ENCODE measurements around the gene FATE1.

Gene FATE1

DNA sequence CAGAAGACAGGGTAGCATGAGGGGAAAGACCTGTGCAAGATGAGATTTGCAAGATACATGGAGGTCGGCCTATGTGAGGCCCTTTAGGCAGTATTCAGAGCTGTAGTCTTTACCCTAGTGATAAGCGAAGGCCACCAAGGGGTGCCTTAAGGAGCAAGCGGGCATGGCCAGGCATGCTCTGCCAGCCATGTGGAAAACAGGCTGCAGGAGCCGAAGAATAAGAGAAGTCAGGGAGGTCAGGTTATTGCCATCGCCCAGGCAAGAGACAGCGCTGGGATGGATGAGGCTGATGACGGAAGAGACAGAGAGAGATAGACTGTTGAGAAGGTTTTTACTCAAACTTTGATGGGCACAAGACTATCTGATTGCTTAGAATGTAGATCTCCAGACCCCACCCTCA lies 7.0 kb upstream of the FATE1 start:
- DNase-seq = no peak

DNA sequence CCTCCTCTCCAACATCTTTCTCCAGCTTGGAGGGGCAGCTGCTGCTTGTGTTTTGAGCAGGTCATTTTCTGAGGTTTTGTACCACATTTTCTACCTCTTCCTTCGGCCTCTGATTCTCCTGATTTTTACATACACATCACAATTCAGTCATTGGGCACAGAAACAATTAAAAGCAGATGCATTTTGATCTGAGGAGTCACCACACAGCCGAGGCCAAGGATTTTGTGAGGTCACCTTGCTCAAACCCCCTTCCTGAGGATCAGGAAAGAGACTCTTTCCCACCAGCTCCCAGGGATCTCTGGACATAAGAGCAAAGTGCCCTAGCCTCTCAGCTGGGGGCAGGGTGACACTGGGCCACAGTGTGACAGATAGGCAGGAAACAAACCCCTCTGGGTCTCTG lies 5.4 kb upstream of the FATE1 start:
- no peak for DNase-seq

DNA sequence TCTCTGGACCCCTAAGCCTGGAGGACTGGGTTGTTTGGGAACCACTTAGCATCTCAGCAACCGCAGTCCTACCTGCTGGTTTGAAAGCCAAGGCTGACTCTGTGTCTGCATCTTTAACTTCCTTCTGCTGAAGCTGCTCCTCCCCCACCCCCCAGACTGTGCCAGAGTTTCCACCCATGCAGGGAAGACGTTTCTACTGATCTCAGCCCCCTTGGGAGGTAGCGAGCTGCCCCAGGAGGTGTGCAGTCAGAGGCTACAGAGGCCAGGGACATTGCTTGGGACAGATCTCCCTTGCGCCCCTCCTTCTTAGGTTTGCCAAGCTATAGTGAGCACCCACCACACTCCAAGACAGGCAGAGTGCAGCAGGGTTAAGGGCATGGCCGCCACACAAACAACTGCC lies 4.7 kb upstream of the FATE1 start:
- DNase-seq = no peak

DNA sequence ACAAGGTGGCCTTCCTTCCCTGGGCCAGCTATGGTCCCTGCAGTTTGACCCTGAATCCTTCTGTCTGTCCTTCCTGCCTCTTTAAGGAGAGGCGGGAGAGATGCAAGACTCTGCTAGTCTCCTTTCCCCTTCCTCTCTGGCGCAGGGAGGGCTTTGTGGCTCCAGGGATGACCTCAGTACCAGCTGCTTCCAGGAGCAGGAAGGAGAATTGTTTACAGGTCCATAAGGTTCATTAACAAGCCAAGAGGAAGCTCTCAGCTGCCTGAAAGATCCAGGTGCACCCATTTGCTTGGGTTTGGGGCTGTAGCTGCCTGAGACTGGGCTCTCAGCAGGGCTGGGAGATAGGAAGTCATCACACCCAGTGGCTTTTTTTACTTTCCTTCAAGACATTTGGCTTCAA lies 4.0 kb upstream of the FATE1 start:
- DNase-seq = no peak

DNA sequence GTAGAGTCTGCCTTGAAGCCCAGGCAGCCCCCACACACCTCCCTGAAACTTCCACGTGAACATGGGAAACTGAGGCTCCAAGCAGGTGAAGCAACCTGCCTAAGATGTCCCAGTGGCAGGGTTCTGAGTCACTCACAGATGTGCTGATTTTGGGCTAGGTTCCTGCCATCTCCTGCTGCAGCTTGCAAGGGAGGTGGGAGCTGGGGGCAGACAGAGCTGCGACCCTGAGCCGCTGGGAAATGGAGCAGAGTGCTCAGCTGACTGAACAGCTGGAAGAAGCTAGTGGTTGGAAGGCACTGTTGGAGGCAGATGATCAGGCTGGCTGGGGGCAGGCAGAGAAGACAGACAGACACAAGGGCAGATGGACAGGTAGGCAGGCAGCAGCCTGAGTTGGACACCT lies 3.6 kb upstream of the FATE1 start:
- DNase-seq = no peak

DNA sequence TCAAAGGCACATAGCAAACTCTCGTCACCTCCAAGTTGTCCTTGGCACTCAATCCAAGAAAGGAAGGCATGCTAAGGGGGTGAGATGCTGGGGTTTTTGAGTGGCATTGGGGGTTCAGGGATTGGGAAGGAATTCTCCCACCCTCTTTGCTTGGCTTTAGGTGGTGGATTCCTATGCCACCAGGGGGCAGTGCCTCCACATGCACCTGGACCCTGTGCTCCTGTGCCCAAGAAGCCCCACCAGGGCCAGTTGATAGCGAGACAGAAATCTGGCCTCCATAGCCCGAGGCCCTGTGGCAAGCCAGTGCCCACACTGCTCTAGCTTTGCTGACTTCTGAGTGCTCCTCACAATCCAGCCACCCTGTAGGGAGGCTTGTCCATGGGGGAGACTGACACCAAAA lies 2.0 kb upstream of the FATE1 start:
- peak; percentile 2 for DNase-seq

DNA sequence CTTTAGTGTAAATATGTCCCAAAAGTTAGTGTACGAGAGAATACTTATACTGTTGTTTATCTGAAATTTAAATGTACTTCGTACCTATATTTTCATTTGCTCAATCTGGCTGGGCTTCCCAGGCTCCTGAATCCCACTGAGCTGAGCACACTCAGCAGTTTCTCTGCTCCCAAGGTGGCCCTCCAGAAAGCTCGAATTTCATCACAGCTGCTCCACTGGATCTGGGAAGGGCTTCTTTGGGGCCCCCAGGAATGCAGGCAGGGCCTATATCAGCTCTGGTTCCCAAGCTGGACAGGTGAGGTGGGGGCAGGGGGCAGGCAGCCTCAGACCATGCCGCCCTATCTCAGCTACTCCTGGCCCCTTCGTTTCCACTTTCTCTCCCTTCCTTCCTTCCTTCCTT lies 1.5 kb upstream of the FATE1 start:
- DNase-seq = no peak

DNA sequence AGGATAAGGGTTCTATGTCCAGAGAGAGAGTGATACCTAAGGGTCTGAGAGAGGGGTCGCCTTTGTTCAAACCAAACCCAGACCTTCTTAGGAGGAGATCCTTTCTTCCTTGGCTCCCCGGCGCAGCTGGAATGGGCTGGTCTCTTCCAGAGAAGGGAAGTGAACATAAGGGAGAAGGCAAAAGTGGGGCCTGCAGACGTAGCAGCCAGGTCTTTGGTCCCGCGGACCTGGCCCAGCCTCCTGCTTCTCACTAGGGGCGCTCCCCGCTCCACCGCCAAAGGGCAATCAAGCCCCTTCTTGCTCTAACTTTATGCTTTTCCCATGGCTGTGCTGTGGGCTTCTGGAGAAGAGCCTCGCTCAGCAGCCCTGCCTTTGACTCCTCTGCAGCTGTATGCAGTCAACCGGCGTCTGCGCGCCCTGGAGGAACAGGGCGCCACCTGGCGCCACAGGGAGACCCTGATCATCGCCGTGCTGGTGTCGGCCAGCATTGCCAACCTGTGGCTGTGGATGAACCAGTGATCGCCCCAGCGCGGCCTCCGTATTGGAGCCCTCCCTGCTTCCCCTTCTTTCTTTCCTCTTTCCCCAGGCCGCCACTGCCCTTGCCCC lies 6.5 kb downstream of the FATE1 start:
- no peak for DNase-seq

DNA sequence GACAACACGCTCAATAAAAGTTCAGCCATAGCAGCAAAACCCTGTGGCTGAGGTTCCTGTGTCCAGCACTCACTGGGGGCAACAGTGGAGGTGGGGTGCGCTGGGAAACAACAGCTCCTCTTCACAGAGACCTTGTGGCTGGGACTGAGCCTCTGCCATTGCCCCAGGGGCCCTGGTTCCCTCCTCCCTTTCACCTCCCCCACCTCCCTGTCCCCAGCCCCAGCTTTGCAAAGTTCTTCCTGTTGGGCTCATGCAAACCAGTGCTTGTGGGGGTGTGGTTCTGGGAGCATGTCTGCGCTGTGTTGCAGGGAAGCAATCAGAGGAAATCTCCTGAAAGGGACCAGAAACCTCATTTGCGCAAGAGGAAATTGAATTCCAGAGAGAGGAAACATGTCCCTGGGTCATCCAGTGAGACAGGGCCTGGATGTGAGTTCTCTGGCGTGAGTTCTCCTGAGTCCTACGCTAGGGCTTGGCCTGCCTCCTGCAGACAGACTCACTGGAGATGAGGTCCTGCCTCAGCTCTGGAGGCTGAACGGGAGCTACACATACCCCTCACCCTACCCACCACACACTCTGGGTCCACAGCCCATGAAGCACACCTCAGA lies 7.4 kb downstream of the FATE1 start:
- no peak for DNase-seq

DNA sequence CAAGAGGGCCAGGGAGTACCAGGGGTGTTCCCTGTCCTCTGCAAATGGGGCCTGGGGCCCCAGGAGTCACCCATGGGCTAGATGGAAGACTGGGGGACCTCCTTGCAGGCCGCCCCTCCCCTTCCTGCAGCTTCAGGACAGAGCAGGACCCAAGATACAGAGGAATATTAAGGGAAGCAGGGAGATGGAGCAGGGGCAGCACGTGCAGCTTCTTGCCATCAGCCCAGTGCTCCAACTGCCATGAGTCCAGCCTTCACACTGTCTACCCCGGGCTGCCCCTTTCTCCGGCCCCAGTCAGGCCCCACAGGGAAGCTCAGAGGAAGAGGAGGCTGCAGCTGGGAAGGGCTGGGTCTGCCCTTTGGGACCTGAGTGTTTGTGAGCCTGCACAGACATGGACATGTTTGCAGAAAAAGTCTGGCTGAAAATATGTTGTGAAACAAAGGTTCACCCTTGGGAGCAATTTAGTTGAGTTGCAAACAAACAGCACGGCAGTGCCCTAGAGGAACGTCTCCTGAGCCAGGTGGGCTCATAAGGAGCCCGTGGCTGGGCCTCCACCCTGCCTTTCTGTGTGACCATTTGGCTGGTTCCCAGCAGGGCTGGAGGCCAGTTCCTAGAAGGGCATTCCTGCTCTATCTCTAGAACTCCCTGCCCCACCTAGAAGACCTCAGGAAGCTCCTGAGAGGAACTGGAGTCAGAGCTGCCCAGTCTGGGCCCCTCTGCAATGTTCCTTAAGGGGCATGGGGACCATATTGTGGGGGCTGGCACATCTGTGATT lies 8.9 kb downstream of the FATE1 start:
- DNase-seq = no peak

DNA sequence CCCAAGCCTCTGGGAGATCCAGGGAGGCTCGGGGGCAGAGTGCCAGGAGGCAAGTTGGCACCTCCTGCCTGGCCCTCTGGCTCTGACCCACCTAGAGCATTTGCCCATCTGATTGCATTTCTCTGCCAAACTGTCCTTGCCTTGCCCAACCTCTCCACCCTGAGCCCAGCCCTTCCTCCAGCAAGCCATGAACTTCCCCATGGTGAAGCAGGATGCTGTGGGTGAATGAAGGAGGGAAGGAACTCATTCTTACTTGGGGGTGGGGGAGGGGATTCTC lies 9.4 kb downstream of the FATE1 start:
- DNase-seq = peak; percentile 4

DNA sequence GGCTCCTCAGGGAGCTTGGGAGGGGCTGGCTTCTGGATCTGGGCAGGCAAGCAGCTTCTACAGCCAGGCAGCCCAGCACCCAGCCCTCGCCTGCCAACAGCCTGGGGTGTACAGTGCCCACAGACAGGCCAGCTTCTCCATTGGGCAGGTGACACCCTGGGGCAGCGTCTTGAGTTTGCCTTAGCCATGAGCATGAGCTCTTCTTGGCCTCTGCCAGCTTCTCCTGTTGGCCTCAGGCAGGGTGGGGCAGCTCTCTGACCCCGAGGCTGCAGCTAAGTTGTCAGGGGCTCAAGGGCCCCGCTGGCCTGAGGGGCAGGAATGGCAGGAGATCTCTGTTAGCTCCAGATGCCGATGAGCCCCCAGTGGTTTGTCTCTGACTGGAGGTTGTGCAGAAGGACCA lies 10.9 kb downstream of the FATE1 start:
- no peak for DNase-seq

DNA sequence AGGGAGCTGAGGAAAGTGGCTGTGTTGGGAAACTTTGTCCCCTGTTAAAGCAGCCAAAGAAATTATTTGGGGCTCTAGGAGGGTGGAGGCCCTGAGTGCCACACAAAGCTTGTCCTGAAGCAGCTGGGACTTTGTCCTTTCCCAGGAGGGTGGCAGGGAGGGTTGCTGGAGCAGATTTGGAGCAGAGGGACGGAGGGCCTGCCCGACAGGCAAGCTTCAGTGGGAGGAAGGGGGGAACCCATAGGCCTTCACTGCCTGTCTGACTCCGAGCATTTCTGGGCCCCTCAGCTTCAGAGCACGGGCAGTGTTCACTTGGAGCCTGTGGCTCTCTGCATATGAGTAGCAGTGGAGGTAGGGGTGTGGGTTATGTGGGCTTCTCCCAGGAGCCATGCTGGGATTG lies 11.5 kb downstream of the FATE1 start:
- no peak for DNase-seq

DNA sequence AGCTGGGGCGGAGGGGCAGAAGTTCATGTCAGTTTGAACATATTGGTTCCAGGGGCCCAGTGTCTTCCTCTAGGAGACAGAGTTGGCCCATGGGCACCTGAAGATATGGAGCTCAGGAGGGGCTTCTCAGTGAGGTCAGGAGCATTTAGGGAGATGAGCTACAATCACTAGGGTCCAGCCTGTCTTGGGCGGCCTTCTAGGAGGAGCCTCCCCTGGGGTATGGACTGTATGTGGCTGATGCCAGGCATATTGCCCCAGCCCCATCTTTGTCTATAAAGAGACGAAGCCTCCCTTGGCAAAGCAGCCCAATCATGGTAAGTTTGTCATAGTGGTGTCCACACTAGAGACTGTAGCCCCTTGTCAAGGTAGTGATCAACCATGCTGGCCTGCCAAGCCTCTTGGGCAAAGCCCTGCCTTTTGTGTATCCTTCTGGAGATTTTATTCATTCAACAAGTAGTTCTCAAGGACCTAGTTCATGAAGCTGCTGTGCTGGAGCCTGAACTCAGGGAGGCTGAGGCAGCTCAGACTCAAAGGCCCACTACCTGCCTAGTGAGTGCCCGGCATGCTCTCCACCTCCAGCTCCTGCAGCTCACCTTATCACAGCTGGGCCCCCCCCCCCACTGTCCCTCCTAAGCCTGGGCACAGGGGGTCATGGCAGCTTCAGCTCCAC lies 13.4 kb downstream of the FATE1 start:
- no peak for DNase-seq

DNA sequence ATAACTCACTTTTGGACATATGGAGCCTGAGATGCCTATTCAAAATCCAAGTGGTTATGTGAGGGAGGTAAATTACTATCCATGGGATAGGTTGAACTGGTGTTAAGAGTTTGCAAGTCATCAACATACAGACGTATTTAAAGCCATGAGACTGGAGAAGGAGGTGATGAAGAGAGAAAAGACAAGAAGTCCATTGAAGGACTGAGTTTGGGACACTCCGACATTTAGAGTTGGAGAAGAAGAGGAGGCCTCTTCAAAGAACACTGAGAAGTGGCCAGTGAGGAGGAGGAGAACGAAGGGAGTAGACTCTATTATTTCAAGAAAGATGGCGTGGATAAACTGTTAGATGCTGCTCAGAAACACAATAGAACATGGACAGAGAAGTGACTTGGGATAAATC lies 18.6 kb downstream of the FATE1 start, which contains the start of gene CNGA2:
CNGA2 (plus strand) TSS at position 301 of the 400 bp plus-strand sequence. CDS start 3,738 bp downstream, outside the sequence.
- no peak for DNase-seq

DNA sequence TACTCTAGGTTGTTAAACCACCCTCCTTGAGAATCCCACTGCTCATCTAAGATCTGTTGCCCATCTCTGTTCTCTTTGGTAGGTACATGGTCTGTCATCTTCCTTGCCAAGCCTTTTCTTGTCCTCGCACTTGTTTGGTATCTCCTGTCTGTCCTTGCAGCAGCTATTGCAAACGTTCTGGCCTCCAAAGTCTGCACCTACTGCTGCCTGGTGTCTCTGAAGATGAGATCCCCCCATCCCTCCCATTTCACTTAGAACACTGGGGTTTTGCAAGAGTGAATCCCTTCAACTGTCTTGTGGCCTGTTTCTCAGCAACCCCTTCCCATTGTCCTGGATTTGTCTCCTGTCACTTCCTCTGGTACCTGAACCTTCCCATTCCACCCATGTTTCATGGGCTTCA lies 19.4 kb downstream of the FATE1 start:
- no peak for DNase-seq

DNA sequence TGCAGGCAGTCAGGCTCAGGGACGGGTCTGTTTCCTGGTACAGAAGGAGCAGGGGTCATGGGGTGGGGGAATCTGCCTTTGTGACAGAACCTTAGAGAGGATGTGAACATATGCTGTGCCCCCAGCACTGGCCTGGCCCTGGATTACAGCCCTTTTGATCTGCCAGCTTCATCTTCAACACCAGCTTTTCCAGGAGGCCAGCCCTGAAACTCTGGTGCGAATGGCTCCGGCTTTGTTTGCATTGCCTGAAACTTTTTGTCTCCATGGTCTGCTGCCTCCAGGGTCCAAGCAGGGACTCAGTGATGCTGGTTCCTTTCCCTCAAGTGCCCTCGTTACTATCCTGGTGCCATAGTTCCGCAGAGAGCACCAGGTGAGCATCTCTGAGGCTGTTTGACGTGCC lies 20.9 kb downstream of the FATE1 start:
- DNase-seq = no peak

DNA sequence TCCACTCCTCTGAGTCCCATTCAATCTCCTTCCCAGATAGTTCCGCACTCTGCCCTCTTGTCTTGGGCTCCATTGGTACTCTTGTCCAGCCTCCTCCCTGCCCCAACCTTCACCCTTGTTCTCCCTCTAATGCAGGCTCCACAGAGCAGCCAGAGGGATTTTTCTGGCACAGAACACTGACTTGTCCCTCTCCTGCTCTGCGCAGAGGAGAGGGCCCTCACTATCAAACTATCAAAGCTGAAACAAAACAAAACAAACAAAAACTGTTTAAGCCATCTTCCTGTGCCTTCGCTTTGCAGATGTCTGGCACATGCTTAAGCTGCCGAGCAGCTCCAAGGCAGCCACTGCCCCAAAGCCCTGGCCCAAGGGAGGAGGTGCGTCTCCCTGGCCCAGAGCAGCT lies 21.7 kb downstream of the FATE1 start:
- DNase-seq = no peak

DNA sequence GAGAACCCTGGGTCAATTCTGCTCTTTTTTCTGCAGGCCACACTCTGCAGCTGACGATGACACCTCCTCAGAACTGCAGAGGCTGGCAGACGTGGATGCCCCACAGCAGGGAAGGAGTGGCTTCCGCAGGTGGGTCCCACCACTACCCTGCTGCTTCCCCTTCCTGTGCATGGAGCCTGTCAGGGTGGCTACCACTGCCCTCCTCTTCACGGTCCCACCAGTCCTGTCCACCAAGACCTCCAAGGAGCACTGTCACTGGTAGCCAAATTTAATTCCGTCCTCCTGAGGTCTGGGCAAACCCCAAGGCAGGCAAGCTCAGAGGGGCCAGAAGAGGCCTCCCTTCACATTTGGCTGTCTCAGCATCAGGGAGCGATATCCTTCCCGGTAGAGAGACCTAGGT lies 22.9 kb downstream of the FATE1 start:
- no peak for DNase-seq

DNA sequence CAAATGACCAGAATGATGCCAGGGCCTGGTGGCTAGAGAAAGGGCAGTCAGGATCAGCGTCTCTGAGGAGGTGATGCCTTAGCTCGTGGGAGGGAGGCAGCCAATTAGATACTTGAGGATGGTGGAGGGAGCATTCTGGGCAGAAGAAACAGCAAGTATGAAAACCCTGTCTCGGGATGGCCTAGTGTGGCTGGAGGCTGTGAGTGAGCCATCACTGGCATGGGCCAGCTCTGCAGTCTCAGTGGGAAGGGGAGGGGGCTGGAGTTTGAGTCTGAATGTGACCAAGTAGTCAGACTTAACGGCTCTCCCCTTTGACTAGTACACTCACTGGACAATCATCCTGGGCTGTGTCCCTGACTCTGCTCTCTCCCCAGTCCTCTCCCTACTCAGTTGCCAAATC lies 25.8 kb downstream of the FATE1 start:
- no peak for DNase-seq

DNA sequence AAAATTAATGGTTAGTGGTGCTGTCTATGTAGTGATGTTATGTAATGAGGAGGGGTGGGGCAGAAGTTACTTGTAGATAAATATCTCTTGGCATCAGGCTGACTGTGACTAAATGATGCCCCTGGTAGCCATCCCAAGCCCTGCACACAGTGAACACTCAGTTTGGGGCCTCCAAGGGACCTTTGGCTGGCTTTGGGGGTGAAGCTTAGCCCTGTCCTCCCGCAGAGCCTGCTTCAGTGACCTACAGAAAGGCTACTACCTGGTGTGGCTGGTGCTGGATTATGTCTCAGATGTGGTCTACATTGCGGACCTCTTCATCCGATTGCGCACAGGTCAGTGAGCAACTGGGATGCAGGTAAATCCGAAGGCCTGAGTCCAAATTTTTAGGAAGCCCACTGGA lies 26.5 kb downstream of the FATE1 start:
- DNase-seq = no peak

DNA sequence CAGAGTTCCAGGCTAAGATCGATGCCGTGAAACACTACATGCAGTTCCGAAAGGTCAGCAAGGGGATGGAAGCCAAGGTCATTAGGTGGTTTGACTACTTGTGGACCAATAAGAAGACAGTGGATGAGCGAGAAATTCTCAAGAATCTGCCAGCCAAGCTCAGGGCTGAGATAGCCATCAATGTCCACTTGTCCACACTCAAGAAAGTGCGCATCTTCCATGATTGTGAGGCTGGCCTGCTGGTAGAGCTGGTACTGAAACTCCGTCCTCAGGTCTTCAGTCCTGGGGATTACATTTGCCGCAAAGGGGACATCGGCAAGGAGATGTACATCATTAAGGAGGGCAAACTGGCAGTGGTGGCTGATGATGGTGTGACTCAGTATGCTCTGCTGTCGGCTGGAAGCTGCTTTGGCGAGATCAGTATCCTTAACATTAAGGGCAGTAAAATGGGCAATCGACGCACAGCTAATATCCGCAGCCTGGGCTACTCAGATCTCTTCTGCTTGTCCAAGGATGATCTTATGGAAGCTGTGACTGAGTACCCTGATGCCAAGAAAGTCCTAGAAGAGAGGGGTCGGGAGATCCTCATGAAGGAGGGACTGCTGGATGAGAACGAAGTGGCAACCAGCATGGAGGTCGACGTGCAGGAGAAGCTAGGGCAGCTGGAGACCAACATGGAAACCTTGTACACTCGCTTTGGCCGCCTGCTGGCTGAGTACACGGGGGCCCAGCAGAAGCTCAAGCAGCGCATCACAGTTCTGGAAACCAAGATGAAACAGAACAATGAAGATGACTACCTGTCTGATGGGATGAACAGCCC lies 28.0 kb downstream of the FATE1 start:
- DNase-seq = no peak

DNA sequence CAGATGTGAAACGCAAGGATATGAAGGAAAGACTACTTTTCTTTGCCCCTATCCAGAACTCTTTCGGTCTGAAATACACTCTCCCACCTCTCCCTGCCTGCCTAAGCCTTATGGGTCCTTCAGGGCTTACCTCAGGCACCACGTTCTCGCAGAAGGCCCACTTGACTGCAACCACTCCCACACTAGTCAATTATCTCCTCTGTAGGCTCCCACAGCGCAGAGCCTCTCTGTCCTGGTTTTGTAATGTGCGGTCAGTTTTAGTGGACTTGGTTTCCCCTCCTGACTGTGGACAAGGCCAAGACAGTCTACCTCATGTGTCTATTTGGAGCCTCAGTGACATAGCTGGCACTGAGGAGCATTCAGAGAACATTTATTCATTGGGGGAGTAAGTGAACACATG lies 29.8 kb downstream of the FATE1 start:
- DNase-seq = no peak
